Measurements from ENCODE around the gene SRSF3.
"Not testable (repeated sequence)": the region's sequence is repeated elsewhere in the genome, so short reads cannot be mapped to it uniquely, and the experiment has no call there.

Gene SRSF3

DNA sequence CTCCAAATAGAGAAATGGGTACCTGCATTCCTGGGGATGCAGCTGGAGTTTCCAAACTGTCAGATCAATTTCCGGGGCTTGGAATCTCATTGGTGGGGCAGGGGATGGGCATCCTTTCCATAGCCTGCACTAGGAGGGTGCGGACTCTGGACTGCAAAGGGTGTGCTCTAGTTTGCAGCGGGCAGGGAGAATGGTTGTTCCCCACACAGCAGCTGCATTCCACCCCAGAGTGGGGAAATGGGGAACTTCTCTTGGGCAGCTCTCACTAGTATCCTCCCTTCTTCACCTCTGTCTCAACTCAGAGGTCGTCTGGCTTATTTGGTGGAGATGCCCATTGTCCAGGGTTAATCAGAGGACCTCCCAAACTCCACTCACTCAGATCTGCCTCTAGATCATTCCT is 49.8 kb downstream of the SRSF3 start:
- H3K4me1 ChIP-seq (ENCODE audit: control insufficient read depth in 5 of 5, insufficient read depth in 5 of 5, low read length in 5 of 5): peaks cover 5 to 24% (median 18%) of the 10 kb centered on the region in 5 donors
- H3K36me3 ChIP-seq (ENCODE audit: control insufficient read depth in 5 of 5, insufficient read depth in 5 of 5, low read length in 5 of 5): no peaks in the 10 kb centered on the region
- H3K27ac ChIP-seq (ENCODE audit: low read depth, low read length): no peak overlapping the region
- H3K9me3 ChIP-seq (ENCODE audit: control insufficient read depth in 5 of 5, low read length in 5 of 5): no peaks in the 10 kb centered on the region
- no peaks in the 10 kb centered on the region for H3K27me3 ChIP-seq (ENCODE audit: control insufficient read depth in 5 of 5, insufficient read depth in 4 of 5, low read length in 5 of 5)
- H3K9ac ChIP-seq (ENCODE audit: low read length in 5 of 5): no peak overlapping the region
- H3K4me3 ChIP-seq (ENCODE audit: low read depth in 1 of 5, low read length in 5 of 5): no peak overlapping the region

DNA sequence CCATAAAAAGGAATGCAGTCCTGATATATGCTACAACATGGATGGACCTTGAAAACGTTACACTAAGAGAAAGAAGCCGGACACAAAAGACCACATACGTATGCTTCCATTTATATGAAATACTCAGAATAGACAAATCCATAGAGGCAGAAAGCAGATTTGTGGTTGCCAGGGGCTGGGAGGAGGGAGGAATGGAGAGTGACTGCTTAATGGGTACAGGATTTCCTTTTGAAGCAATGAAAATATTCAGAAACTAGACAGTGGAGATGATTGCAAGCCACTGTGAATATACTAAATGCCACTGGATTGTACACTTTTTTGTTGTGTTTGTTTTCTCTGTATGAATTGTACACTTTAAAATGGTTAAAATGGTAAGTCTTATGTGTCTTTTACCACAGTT is 54.9 kb downstream of the SRSF3 start:
- Histone ChIP-seq H3K36me3 (ENCODE audit: control insufficient read depth in 5 of 5, insufficient read depth in 5 of 5, low read length in 5 of 5) (no peaks in the 10 kb centered on the region), H3K9me3 (ENCODE audit: control insufficient read depth in 5 of 5, low read length in 5 of 5) (no peaks in the 10 kb centered on the region)

DNA sequence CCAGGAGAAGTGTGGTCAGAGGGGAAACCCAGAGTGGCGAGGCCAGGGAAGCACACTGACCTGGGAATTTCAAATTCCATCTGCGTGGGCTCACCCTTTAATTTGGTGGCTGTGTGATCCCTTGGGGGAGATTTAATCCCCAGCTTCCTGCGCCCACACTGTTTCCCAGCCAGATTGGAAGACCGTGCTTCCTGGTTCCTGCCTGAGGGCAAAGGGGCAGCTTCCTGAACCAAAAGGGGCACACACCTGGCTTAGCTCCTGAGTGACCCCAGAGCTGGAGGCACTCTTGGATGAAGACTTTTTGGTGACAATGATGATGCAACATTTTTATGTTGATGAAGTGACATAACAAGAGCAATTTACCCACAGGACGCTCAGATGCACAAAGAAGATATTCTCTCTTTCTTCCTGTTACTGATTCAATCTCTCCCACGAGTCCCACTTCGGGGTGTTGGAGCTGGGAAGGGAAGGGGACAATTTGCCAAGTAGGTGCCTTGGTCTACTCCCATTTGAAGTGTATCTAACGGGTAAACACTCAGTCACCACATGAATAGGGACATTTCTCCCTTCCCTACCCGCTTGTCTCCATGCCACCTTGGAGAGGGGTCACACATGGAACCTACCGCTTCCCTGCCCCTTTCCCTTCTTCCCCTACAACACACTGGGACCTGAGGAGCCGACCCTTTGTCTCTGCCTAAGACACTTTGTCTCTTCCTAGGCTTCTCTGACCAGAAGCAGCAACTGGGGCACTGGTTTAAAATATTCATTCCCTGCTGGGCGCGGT is 55.7 kb downstream of the SRSF3 start:
- Histone ChIP-seq H3K4me1 (ENCODE audit: control insufficient read depth in 5 of 5, insufficient read depth in 5 of 5, low read length in 5 of 5) (peaks cover 4 to 30% (median 25%) of the 10 kb centered on the region in 5 donors), H3K27ac (ENCODE audit: low read depth, low read length) (no peak overlapping the region)

More for the DNA sequence above, 54.9 kb downstream of the SRSF3 start:
- peaks cover 4 to 38% (median 28%) of the 10 kb centered on the region in 5 donors for H3K4me1 ChIP-seq (ENCODE audit: control insufficient read depth in 5 of 5, insufficient read depth in 5 of 5, low read length in 5 of 5)
- H3K27me3 ChIP-seq (ENCODE audit: control insufficient read depth in 5 of 5, insufficient read depth in 4 of 5, low read length in 5 of 5): no peaks in the 10 kb centered on the region
- H3K4me3 ChIP-seq (ENCODE audit: low read depth in 1 of 5, low read length in 5 of 5): no peak overlapping the region
- no peak overlapping the region for H3K27ac ChIP-seq (ENCODE audit: low read depth, low read length)
- H3K9ac ChIP-seq (ENCODE audit: low read length in 5 of 5): no peak overlapping the region

DNA sequence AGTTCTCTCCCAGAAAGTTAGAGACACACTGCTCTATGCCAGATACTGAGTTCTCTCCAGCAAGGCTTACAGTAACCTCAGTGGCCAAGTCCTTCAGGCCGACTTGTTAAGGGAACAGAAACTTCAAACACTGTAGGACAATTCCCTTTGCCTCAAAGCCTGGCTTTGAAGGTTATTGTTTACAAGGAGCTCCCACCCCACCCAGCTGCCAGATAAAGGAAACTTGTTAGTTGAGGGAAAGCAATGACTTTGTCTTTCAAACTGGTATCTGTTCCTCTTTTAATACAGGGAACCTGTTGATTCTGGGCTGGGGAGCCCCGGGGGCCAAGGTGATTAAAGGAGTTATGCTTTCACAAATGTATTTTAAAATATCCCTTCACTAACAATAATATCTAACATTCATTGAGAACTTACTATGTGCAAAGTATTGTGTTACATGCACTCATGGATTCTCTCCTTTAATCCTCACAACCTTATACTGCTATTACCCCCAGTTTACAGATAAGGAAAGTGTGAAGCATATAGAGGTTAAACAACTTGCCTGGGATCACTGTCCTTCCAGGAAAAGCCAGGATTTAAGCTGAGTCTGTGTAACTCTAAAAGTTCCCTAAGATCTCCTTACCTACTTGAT is 56.8 kb downstream of the SRSF3 start:
- H3K27ac ChIP-seq (ENCODE audit: low read depth, low read length): no peak overlapping the region

More for the DNA sequence above, 55.7 kb downstream of the SRSF3 start:
- H3K27me3 ChIP-seq (ENCODE audit: control insufficient read depth in 5 of 5, insufficient read depth in 4 of 5, low read length in 5 of 5): no peaks in the 10 kb centered on the region
- no peaks in the 10 kb centered on the region for H3K9me3 ChIP-seq (ENCODE audit: control insufficient read depth in 5 of 5, low read length in 5 of 5)
- H3K9ac ChIP-seq (ENCODE audit: low read length in 5 of 5): no peak overlapping the region
- H3K4me3 ChIP-seq (ENCODE audit: low read depth in 1 of 5, low read length in 5 of 5): no peak overlapping the region
- no peaks in the 10 kb centered on the region for H3K36me3 ChIP-seq (ENCODE audit: control insufficient read depth in 5 of 5, insufficient read depth in 5 of 5, low read length in 5 of 5)

DNA sequence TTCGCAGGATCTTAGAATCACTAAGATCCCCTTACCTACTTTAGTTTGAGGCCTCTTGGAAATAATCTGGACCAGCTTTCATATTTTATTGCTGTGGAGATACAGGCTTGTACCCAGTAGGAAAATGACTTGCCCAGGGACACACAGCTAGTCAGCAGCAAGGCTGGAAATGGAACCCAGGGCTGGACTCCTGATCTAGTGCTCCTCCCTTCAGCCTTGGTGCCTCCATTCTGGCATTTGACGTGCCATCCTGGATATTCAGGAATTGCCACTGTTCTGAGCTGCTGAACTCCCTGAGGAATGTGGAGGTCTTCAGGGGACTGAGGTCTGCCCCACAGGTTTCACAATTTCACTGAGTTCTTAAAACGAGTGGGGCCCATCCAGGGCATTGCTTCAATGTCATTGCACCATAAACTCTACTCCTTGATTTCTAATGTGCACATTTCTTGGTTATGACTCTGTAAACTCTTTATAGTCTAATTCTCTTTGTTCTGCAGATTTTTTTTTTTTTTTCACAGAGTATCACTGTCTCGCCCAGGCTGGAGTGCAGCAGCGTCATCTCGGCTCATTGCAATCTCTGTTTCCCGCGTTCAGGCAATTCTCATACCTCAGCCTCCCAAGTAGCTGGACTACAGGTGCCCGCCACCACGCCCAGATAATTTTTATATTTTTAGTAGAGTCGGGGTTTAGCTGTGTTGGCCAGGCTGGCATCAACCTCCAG is 57.7 kb downstream of the SRSF3 start:
- no peaks in the 10 kb centered on the region for H3K36me3 ChIP-seq (ENCODE audit: control insufficient read depth in 5 of 5, insufficient read depth in 5 of 5, low read length in 5 of 5)
- H3K27me3 ChIP-seq (ENCODE audit: control insufficient read depth in 5 of 5, insufficient read depth in 4 of 5, low read length in 5 of 5): no peaks in the 10 kb centered on the region
- no peak overlapping the region for H3K4me3 ChIP-seq (ENCODE audit: low read depth in 1 of 5, low read length in 5 of 5)
- H3K27ac ChIP-seq (ENCODE audit: low read depth, low read length): no peak overlapping the region
- H3K9ac ChIP-seq (ENCODE audit: low read length in 5 of 5): no peak overlapping the region
- peaks cover 4 to 28% (median 21%) of the 10 kb centered on the region in 5 donors for H3K4me1 ChIP-seq (ENCODE audit: control insufficient read depth in 5 of 5, insufficient read depth in 5 of 5, low read length in 5 of 5)
- no peaks in the 10 kb centered on the region for H3K9me3 ChIP-seq (ENCODE audit: control insufficient read depth in 5 of 5, low read length in 5 of 5)

More for the DNA sequence above, 56.8 kb downstream of the SRSF3 start:
- Histone ChIP-seq H3K4me1 (ENCODE audit: control insufficient read depth in 5 of 5, insufficient read depth in 5 of 5, low read length in 5 of 5) (peaks cover 4 to 28% (median 21%) of the 10 kb centered on the region in 5 donors), H3K9ac (ENCODE audit: low read length in 5 of 5) (no peak overlapping the region), H3K4me3 (ENCODE audit: low read depth in 1 of 5, low read length in 5 of 5) (no peak overlapping the region), H3K9me3 (ENCODE audit: control insufficient read depth in 5 of 5, low read length in 5 of 5) (no peaks in the 10 kb centered on the region), H3K27me3 (ENCODE audit: control insufficient read depth in 5 of 5, insufficient read depth in 4 of 5, low read length in 5 of 5) (no peaks in the 10 kb centered on the region), H3K36me3 (ENCODE audit: control insufficient read depth in 5 of 5, insufficient read depth in 5 of 5, low read length in 5 of 5) (no peaks in the 10 kb centered on the region)

DNA sequence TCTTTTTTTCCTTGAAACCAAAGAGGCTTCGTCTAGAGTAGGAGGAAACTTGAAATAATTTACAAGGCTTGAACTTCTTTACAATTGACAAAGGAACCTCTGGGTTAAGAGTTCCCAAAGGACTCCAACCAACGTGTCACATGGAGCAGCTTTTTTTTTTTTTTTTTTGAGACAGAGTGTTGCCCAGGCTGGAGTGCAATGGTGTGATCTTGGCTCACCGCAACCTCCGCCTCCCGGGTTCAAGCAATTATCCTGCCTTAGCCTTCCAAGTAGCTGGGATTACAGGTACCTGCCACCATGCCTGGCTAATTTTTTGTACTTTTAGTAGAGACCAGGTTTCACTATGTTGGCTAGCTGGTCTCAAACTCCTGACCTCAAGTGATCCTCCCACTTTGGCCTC is 60.3 kb downstream of the SRSF3 start:
- not testable (repeated sequence) for H3K9ac ChIP-seq (ENCODE audit: low read length in 5 of 5); H3K4me3 ChIP-seq (ENCODE audit: low read depth in 1 of 5, low read length in 5 of 5); H3K27ac ChIP-seq (ENCODE audit: low read depth, low read length); H3K36me3 ChIP-seq (ENCODE audit: control insufficient read depth in 5 of 5, insufficient read depth in 5 of 5, low read length in 5 of 5); H3K9me3 ChIP-seq (ENCODE audit: control insufficient read depth in 5 of 5, low read length in 5 of 5); H3K27me3 ChIP-seq (ENCODE audit: control insufficient read depth in 5 of 5, insufficient read depth in 4 of 5, low read length in 5 of 5)
- peaks cover 4 to 23% (median 17%) of the 10 kb centered on the region in 5 donors for H3K4me1 ChIP-seq (ENCODE audit: control insufficient read depth in 5 of 5, insufficient read depth in 5 of 5, low read length in 5 of 5)
